22Rv1 (cell line): ENCODE data around the gene OR2A14.
"Not testable (repeated sequence)": the region's sequence is repeated elsewhere in the genome, so short reads cannot be mapped to it uniquely, and the experiment has no call there.

Source experiments
- H3K27ac ChIP-seq: fragments of 450-650 bp; 2 replicates; pipeline ENCODE4 v1.5.1; 2017
- ZFX ChIP-seq: fragments of 450-650 bp; IDR thresholded peaks from 2 replicates; pipeline ENCODE4 v1.6.1; 2017; ENCODE audit warnings: antibody characterized with exemption, borderline replicate concordance
- TF ChIP-seq, protein P1 (sequence below): fragments of 450-650 bp; IDR thresholded peaks from 2 replicates; pipeline ENCODE4 v1.5.1; 2017; ENCODE audit warnings: mild to moderate bottlenecking

OR2A14 gene

DNA sequence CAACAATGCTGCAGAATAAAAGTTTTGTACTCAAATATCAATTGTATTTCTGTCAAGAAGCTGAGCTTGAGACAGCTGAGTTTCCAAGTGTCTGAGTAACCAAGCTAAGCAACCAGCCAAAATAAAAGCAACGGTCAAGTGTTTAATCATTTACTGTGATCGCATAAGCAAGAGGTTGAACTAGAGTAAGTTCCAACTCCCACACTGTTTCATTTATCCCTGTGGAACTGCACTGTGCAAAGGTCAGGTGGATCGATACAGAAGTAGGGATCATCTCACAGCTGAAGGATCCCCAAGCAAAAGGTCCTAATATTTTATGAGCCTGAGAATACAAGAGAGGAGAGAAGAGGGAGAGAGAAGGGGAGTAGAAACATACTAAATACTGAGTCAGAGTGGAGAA, 21.4 kb downstream of the OR2A14 start:
- H3K27ac ChIP-seq = no peak overlapping the region
- TF ChIP-seq, protein P1, sequence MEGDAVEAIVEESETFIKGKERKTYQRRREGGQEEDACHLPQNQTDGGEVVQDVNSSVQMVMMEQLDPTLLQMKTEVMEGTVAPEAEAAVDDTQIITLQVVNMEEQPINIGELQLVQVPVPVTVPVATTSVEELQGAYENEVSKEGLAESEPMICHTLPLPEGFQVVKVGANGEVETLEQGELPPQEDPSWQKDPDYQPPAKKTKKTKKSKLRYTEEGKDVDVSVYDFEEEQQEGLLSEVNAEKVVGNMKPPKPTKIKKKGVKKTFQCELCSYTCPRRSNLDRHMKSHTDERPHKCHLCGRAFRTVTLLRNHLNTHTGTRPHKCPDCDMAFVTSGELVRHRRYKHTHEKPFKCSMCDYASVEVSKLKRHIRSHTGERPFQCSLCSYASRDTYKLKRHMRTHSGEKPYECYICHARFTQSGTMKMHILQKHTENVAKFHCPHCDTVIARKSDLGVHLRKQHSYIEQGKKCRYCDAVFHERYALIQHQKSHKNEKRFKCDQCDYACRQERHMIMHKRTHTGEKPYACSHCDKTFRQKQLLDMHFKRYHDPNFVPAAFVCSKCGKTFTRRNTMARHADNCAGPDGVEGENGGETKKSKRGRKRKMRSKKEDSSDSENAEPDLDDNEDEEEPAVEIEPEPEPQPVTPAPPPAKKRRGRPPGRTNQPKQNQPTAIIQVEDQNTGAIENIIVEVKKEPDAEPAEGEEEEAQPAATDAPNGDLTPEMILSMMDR = no peak
- TF ChIP-seq ZFX = no peak

DNA sequence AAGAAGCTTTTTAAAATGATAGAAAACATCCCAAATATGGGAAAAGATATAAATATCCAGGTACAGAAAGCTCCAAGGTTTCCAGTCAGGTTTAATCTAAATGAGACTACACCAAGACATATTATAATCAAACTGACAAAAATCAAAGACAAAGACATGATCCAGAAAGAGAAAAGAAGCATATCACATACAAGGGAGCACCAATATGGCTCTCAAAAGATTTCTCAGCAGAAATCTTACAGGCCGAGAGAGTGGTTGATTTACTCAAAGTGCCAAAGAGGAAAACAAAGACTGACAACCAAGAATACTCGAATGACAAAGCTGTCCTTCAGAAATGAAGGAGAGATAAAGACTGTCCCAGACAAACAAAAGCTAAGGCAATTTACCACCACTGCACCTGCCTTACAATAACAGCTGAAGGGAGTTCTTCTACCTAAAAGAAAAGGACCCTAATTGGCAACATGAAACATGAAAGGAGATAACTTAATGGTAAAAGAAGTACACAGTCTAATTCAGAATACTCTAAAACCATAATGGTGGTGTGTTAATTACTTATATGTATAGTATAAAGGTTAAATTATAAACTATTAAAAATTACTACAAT, 25.4 kb downstream of the OR2A14 start:
- no peak for TF ChIP-seq ZFX
- TF ChIP-seq, protein P1 = no peak
- no peak overlapping the region for H3K27ac ChIP-seq

DNA sequence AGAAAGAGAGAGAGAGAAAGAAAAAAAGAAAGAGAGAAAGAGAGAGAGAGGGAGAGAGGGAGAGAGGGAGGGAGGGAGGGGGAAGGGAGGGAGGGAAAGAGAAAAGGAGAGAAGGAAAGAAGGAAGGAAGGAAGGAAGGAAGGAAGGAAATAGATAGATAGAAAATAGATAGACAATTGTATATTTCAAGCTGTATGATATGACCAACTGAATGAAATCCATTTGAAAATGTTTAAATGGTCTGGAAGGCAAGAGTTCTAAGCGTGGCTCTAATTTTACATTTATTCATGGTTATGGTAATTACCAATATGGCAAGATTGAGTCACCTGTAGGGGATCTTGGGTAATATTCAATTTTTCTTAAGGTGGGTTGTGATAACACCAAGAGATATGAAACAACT, 35.9 kb downstream of the OR2A14 start:
- TF ChIP-seq ZFX = no peak
- TF ChIP-seq, protein P1 = no peak
- H3K27ac ChIP-seq = no peak overlapping the region

DNA sequence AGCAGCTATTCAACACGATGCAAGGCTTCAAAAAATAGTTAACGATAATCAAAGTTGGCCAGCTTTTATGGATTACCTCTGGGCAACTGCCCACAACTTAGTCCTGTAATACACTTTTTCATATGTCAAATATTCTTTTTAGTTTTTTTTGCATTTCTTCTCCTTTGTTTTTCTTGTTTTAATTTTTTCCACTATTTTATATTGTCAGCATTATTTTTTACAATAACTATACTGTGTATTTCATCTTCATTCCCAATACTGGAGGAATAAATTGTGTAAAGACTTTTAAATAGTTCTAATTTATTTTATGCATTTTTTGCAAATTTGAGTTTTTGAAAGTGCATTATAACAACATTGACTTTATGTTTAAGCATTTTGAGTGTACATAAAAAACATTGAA, 41.8 kb downstream of the OR2A14 start:
- TF ChIP-seq, protein P1 = no peak
- no peak for TF ChIP-seq ZFX
- H3K27ac ChIP-seq = no peak overlapping the region

DNA sequence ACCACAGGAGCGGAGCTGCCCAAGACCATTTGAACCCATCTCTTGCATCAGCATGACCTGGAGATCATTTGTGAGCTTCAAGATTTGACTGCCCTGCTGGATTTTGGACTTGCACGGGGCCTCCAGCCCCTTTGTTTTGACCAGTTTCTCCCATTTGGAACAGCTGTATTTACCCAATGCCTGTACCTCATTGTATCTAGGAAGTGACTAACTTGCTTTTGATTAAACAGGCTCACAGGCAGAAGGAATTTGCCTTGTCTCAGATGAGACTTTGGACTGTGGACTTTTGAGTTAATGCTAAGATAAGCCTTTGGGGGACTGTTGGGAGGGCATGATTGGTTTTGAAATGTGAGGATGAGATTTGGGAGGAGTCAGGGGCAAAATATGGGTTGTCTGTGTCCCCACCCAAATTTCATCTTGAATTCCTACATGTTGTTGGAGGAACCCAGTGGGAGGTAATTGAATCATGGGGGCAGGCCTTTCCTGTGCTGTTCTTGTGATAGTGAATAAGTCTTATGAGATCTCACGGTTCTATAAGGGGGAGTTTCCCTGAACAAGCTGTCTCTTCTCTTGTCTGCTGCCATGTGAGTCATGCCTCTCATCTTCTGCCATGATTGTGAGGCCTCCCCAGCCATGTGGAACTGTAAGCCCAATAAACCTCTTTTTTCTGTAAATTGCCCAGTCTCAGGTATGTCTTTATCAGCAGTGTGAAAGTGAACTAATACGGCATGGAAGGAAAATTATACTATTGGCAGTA, 48.8 kb downstream of the OR2A14 start:
- not testable (repeated sequence) for H3K27ac ChIP-seq

DNA sequence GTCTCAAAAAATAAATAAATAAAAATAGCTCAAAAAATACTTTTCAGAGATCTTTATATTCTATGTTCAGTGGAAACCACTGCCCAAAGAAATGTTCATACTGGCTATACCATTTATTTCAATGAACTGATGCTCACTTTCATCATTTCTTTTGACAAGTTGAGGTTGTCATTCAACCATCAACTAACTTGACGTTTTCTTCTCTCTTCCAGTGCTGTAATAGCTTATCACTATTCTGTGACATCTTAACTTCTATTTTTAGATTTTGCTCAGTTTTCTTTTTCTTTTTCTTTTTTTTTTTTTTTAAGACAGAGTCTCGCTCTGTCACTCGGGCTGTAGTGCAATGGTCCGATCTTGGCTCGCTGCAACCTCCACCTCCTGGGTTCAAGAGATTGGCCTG, 51.6 kb downstream of the OR2A14 start:
- H3K27ac ChIP-seq = no peak overlapping the region
- TF ChIP-seq ZFX = no peak
- TF ChIP-seq, protein P1 = no peak

DNA sequence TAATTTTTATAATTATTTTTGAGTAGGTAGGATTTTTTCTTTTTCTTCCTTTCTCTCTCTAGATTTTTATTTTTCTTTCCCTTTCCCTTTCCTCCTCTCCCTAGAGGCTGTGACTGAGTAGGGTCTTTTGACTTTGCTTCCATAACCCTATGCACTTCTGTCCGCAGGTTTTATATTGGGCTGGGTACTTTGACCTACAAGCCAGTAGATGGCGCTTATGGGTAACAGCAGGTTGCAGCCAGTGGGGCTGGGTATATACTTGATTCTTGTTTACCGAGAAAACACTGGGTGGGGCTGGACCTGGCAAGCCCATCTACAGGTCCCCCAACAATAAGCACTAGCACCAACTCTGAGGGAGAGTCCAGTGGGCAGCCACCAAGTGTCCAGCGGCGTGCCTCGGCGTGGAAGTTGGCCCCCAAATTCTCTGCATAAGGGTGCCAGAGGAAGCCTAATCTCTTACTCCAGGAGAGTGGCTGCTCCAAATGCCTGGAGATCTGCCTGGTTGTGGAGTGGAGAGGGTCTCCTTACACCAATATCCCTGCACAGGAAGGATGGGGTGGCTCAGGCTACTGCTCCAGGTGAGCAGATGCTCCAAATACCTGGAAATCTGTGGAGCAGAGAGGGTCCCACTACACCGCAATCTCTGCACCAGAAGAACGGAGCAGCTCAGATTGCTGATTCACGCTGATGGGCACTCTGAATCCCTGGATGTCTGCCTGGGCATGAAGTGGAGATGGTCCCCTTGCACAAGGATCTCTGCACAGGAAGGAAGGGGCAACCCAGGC, 55.6 kb downstream of the OR2A14 start:
- TF ChIP-seq, protein P1 = peak; percentile 98
- H3K27ac ChIP-seq = not testable (repeated sequence)

DNA sequence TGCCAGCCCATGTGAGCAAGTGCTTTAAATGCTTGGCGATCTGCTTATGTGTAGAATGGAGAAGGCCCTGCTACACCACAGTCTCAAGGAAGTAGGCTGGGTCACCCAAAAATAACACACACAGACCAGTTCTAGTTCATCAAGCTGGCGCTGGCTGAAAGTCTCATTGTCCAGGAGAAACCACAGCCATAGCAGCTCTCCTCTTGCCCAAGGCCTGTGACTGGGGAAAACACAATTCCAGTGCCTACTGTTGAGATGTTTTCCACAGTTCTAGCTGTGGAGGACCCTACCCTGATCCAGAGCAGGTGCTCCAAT, 56.1 kb downstream of the OR2A14 start:
- not testable (repeated sequence) for H3K27ac ChIP-seq
